GM18867 (cell line): Measurements from ENCODE around the gene CFAP74.
"Not testable (repeated sequence)": the region's sequence is repeated elsewhere in the genome, so short reads cannot be mapped to it uniquely, and the experiment has no call there.

ENCODE experiments used
- ATAC-seq: cut with Tn5 transposase; IDR thresholded peaks from one replicate; pipeline ENCODE4 v1.9.1; 2021; ENCODE audit warnings: mild to moderate bottlenecking, moderate library complexity; ENCODE audit not compliant: unreplicated experiment

The CFAP74 gene

GRCh38 chr1:1954831-1955441 is 48.6 kb downstream of the CFAP74 start:
- ATAC-seq: no peak

GRCh38 chr1:1954015-1954414 is 49.6 kb downstream of the CFAP74 start:
- no peak for ATAC-seq

- no peak for ATAC-seq
These were observed 52.6 kb downstream of the CFAP74 start for GRCh38 chr1:1950940-1951339.

GRCh38 chr1:1948783-1949182 is 54.8 kb downstream of the CFAP74 start:
- ATAC-seq: no peak

GRCh38 chr1:1947493-1947892 is 56.1 kb downstream of the CFAP74 start:
- no peak for ATAC-seq

GRCh38 chr1:1946540-1946939 is 57.0 kb downstream of the CFAP74 start:
- no peak for ATAC-seq

- ATAC-seq: no peak
These were observed 57.7 kb downstream of the CFAP74 start for GRCh38 chr1:1945782-1946393.

GRCh38 chr1:1943834-1944570 is 59.6 kb downstream of the CFAP74 start:
- no peak for ATAC-seq

GRCh38 chr1:1942753-1943656 is 60.6 kb downstream of the CFAP74 start:
- no peak for ATAC-seq

GRCh38 chr1:1941868-1942752 is 61.5 kb downstream of the CFAP74 start:
- no peak for ATAC-seq

- ATAC-seq: no peak
These were observed 62.3 kb downstream of the CFAP74 start for GRCh38 chr1:1941211-1941841.

- no peak for ATAC-seq
These were observed 63.5 kb downstream of the CFAP74 start for GRCh38 chr1:1940123-1940425.

GRCh38 chr1:1939296-1940122 is 64.1 kb downstream of the CFAP74 start:
- ATAC-seq: no peak

GRCh38 chr1:1938613-1939295 is 64.8 kb downstream of the CFAP74 start:
- no peak for ATAC-seq

GRCh38 chr1:1938276-1938573 is 65.4 kb downstream of the CFAP74 start:
- no peak for ATAC-seq

- no peak for ATAC-seq
These were observed 65.9 kb downstream of the CFAP74 start for GRCh38 chr1:1937549-1938275.

- ATAC-seq: no peak
These were observed 66.5 kb downstream of the CFAP74 start for GRCh38 chr1:1937061-1937460.

- not testable (repeated sequence) for ATAC-seq
These were observed 68.7 kb downstream of the CFAP74 start for GRCh38 chr1:1934848-1935247.
